ENCODE data around the gene RNASEH1. TPM values are rescaled to one million over a fixed set of nuclear protein-coding genes. Genes with fewer than 3 reads are reported as not detected.

The RNASEH1 gene
- total and polyA plus RNA-seq, 2 experiments from 2014 or later: 33.2 to 40.7 TPM

DNA sequence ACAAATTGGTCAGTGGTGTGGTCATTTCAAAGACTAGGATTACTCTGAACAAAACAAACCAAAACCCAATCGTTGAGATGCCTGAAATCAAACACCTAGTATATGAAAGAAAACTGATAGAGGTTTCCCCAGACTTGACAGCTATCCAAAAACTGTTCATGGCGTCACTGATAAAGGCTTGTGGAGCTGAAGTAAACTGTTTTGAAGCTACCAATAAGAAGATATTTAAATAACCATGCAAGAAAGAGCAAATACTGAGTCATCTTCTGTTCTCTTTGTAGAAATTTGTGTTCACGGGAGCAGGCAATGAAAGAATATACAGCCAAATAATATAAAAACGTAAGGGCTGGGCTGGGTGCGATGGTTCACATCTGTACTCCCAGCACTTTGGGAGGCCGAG lies 29.3 kb upstream of the RNASEH1 start:
- Histone ChIP-seq H3F3A (replicated peaks; ENCODE audit: low read depth) (no peaks in the 10 kb centered on the region), H3K9me2 (ENCODE audit: insufficient read depth) (no peaks in the 10 kb centered on the region), H3K27ac (ENCODE audit: low read depth) (no peak overlapping the region), H3K27me3 (ENCODE audit: insufficient read depth) (no peaks in the 10 kb centered on the region), H3K4me1 (ENCODE audit: insufficient read depth) (no peaks in the 10 kb centered on the region), H3K79me2 (replicated peaks; ENCODE audit: insufficient read depth) (no peaks in the 10 kb centered on the region), H4K20me1 (replicated peaks; ENCODE audit: insufficient read depth) (peaks cover 12% of the 10 kb centered on the region; the same call in 1 of the 2 replicates), H3K36me3 (ENCODE audit: insufficient read depth) (peaks cover 12% of the 10 kb centered on the region; the same call in 1 of the 2 replicates), H3K4me2 (no peak overlapping the region), H3K4me3 (no peak overlapping the region), H2AFZ (no peak overlapping the region)
- Mint-ChIP-seq H3K27me3 (ENCODE audit: insufficient read depth, low read depth, poor library complexity) (no peaks in the 10 kb centered on the region), H3K36me3 (ENCODE audit: low read depth) (peaks cover 36% of the 10 kb centered on the region), H3K4me1 (no peaks in the 10 kb centered on the region), H3K9me3 (peaks cover 10% of the 10 kb centered on the region), H3K27ac (no peak overlapping the region), H3K4me3 (no peak overlapping the region)
- DNase-seq (ENCODE audit: low spot score) (no peak), ATAC-seq (no peak)
- TF ChIP-seq, protein P1, sequence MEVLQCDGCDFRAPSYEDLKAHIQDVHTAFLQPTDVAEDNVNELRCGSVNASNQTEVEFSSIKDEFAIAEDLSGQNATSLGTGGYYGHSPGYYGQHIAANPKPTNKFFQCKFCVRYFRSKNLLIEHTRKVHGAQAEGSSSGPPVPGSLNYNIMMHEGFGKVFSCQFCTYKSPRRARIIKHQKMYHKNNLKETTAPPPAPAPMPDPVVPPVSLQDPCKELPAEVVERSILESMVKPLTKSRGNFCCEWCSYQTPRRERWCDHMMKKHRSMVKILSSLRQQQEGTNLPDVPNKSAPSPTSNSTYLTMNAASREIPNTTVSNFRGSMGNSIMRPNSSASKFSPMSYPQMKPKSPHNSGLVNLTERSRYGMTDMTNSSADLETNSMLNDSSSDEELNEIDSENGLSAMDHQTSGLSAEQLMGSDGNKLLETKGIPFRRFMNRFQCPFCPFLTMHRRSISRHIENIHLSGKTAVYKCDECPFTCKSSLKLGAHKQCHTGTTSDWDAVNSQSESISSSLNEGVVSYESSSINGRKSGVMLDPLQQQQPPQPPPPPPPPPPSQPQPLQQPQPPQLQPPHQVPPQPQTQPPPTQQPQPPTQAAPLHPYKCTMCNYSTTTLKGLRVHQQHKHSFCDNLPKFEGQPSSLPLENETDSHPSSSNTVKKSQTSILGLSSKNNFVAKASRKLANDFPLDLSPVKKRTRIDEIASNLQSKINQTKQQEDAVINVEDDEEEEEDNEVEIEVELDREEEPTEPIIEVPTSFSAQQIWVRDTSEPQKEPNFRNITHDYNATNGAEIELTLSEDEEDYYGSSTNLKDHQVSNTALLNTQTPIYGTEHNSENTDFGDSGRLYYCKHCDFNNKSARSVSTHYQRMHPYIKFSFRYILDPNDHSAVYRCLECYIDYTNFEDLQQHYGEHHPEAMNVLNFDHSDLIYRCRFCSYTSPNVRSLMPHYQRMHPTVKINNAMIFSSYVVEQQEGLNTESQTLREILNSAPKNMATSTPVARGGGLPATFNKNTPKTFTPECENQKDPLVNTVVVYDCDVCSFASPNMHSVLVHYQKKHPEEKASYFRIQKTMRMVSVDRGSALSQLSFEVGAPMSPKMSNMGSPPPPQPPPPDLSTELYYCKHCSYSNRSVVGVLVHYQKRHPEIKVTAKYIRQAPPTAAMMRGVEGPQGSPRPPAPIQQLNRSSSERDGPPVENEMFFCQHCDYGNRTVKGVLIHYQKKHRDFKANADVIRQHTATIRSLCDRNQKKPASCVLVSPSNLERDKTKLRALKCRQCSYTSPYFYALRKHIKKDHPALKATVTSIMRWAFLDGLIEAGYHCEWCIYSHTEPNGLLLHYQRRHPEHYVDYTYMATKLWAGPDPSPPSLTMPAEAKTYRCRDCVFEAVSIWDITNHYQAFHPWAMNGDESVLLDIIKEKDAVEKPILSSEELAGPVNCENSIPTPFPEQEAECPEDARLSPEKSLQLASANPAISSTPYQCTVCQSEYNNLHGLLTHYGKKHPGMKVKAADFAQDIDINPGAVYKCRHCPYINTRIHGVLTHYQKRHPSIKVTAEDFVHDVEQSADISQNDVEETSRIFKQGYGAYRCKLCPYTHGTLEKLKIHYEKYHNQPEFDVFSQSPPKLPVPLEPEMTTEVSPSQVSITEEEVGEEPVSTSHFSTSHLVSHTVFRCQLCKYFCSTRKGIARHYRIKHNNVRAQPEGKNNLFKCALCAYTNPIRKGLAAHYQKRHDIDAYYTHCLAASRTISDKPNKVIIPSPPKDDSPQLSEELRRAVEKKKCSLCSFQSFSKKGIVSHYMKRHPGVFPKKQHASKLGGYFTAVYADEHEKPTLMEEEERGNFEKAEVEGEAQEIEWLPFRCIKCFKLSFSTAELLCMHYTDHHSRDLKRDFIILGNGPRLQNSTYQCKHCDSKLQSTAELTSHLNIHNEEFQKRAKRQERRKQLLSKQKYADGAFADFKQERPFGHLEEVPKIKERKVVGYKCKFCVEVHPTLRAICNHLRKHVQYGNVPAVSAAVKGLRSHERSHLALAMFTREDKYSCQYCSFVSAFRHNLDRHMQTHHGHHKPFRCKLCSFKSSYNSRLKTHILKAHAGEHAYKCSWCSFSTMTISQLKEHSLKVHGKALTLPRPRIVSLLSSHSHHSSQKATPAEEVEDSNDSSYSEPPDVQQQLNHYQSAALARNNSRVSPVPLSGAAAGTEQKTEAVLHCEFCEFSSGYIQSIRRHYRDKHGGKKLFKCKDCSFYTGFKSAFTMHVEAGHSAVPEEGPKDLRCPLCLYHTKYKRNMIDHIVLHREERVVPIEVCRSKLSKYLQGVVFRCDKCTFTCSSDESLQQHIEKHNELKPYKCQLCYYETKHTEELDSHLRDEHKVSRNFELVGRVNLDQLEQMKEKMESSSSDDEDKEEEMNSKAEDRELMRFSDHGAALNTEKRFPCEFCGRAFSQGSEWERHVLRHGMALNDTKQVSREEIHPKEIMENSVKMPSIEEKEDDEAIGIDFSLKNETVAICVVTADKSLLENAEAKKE (CRISPR knock-in tag; IDR thresholded peaks at IDR 0.05): no peak
- TF ChIP-seq, protein P2, sequence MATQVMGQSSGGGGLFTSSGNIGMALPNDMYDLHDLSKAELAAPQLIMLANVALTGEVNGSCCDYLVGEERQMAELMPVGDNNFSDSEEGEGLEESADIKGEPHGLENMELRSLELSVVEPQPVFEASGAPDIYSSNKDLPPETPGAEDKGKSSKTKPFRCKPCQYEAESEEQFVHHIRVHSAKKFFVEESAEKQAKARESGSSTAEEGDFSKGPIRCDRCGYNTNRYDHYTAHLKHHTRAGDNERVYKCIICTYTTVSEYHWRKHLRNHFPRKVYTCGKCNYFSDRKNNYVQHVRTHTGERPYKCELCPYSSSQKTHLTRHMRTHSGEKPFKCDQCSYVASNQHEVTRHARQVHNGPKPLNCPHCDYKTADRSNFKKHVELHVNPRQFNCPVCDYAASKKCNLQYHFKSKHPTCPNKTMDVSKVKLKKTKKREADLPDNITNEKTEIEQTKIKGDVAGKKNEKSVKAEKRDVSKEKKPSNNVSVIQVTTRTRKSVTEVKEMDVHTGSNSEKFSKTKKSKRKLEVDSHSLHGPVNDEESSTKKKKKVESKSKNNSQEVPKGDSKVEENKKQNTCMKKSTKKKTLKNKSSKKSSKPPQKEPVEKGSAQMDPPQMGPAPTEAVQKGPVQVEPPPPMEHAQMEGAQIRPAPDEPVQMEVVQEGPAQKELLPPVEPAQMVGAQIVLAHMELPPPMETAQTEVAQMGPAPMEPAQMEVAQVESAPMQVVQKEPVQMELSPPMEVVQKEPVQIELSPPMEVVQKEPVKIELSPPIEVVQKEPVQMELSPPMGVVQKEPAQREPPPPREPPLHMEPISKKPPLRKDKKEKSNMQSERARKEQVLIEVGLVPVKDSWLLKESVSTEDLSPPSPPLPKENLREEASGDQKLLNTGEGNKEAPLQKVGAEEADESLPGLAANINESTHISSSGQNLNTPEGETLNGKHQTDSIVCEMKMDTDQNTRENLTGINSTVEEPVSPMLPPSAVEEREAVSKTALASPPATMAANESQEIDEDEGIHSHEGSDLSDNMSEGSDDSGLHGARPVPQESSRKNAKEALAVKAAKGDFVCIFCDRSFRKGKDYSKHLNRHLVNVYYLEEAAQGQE (IDR thresholded peaks at IDR 0.05; ENCODE audit: unreplicated experiment): no peak
- TF ChIP-seq NANOG (IDR thresholded peaks at IDR 0.05; ENCODE audit: borderline replicate concordance): no peak
- TF ChIP-seq CREB1 (CRISPR knock-in tag; IDR thresholded peaks at IDR 0.05; ENCODE audit: low read depth): no peak
- no peak for TF ChIP-seq STAT1 (IDR thresholded peaks at IDR 0.05; ENCODE audit: unreplicated experiment)
- TF ChIP-seq, protein P3, sequence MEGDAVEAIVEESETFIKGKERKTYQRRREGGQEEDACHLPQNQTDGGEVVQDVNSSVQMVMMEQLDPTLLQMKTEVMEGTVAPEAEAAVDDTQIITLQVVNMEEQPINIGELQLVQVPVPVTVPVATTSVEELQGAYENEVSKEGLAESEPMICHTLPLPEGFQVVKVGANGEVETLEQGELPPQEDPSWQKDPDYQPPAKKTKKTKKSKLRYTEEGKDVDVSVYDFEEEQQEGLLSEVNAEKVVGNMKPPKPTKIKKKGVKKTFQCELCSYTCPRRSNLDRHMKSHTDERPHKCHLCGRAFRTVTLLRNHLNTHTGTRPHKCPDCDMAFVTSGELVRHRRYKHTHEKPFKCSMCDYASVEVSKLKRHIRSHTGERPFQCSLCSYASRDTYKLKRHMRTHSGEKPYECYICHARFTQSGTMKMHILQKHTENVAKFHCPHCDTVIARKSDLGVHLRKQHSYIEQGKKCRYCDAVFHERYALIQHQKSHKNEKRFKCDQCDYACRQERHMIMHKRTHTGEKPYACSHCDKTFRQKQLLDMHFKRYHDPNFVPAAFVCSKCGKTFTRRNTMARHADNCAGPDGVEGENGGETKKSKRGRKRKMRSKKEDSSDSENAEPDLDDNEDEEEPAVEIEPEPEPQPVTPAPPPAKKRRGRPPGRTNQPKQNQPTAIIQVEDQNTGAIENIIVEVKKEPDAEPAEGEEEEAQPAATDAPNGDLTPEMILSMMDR (conservative IDR thresholded peaks at IDR 0.05; ENCODE audit: low read depth in 2 of 2): no peak
- no peak for TF ChIP-seq ZNF331 (CRISPR knock-in tag; IDR thresholded peaks at IDR 0.05; ENCODE audit: low read depth)

All from GM23338 (cell line).